Endothelial cell (in vitro differentiated cells): ENCODE results near the gene SCP2D1. TPM values are rescaled to one million over a fixed set of nuclear protein-coding genes. Genes with fewer than 3 reads are reported as not detected.
A peak's percentile ranks its signal among the peaks of the same experiment; 100 is the strongest.

Source experiments
- DNase-seq: peaks from one replicate; pipeline ENCODE4 v3.0.0; 2021; ENCODE audit warnings: low spot score
- H3K27ac Mint-ChIP-seq: one replicate; pipeline ENCODE4 v1.8.0; 2021; ENCODE audit warnings: mixed read lengths, inconsistent platforms; ENCODE audit not compliant: unreplicated experiment
- H3K27me3 Mint-ChIP-seq: one replicate; pipeline ENCODE4 v1.8.0; 2021; ENCODE audit warnings: mild to moderate bottlenecking, moderate library complexity, mixed read lengths, inconsistent platforms; ENCODE audit not compliant: unreplicated experiment
- H3K36me3 Mint-ChIP-seq: one replicate; pipeline ENCODE4 v1.8.0; 2021; ENCODE audit warnings: mild to moderate bottlenecking, low read depth, mixed read lengths, inconsistent platforms; ENCODE audit not compliant: unreplicated experiment
- H3K4me1 Mint-ChIP-seq: one replicate; pipeline ENCODE4 v1.8.0; 2021; ENCODE audit warnings: mild to moderate bottlenecking, mixed read lengths, inconsistent platforms; ENCODE audit not compliant: unreplicated experiment
- H3K4me3 Mint-ChIP-seq: one replicate; pipeline ENCODE4 v1.8.0; 2021; ENCODE audit warnings: mild to moderate bottlenecking, mixed read lengths, inconsistent platforms; ENCODE audit not compliant: unreplicated experiment
- H3K9me3 Mint-ChIP-seq: one replicate; pipeline ENCODE4 v1.8.0; 2021; ENCODE audit warnings: mixed read lengths, inconsistent platforms; ENCODE audit not compliant: unreplicated experiment
- total RNA-seq: library from RNA; stranded (reverse); fragmentation: NEBNext Ultra II Directional; extraction: Animal tissue kit (Norgen Biotek cat#: 25700); gene quantifications from one replicate; pipeline ENCODE4 v1.2.1, GENCODE V29; 2021; ENCODE audit not compliant: unreplicated experiment
- TF ChIP-seq, protein P1 (sequence below): fragments of 200-600 bp; sonication (generic); IDR thresholded peaks from one replicate; pipeline ENCODE4 v1.5.0; 2021; ENCODE audit warnings: antibody characterized with exemption; ENCODE audit not compliant: unreplicated experiment

The SCP2D1 gene
- total RNA-seq, 1 donor from 2014 or later, result not detected

DNA sequence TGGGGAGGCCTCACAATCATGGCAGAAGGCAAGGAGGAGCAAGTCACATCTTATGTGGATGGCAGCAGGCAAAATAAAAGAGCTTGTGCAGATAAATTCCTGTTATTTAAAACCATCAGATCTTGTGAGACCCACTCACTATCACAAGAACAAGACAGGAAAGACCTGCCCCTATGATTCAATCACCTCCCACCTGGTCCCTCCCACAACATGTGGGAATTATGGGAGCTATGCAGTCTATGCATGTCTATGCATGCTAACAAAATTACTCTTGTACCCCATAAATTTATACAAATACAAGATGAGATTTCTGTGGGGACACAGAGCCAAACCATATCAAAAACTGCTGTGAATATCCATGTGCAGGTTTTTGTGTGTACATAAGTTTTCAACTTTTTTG lies 25.6 kb upstream of the SCP2D1 start:
- no peak overlapping the region for H3K27ac Mint-ChIP-seq
- TF ChIP-seq, protein P1, sequence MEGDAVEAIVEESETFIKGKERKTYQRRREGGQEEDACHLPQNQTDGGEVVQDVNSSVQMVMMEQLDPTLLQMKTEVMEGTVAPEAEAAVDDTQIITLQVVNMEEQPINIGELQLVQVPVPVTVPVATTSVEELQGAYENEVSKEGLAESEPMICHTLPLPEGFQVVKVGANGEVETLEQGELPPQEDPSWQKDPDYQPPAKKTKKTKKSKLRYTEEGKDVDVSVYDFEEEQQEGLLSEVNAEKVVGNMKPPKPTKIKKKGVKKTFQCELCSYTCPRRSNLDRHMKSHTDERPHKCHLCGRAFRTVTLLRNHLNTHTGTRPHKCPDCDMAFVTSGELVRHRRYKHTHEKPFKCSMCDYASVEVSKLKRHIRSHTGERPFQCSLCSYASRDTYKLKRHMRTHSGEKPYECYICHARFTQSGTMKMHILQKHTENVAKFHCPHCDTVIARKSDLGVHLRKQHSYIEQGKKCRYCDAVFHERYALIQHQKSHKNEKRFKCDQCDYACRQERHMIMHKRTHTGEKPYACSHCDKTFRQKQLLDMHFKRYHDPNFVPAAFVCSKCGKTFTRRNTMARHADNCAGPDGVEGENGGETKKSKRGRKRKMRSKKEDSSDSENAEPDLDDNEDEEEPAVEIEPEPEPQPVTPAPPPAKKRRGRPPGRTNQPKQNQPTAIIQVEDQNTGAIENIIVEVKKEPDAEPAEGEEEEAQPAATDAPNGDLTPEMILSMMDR, result no peak
- H3K9me3 Mint-ChIP-seq, result no peaks in the 10 kb centered on the region
- peaks cover 4% of the 10 kb centered on the region for H3K36me3 Mint-ChIP-seq
- no peak for DNase-seq
- no peaks in the 10 kb centered on the region for H3K4me1 Mint-ChIP-seq
- no peak overlapping the region for H3K4me3 Mint-ChIP-seq
- peaks cover 1% of the 10 kb centered on the region for H3K27me3 Mint-ChIP-seq

- H3K9me3 Mint-ChIP-seq, result no peaks in the 10 kb centered on the region
- TF ChIP-seq, protein P1, result no peak
- H3K36me3 Mint-ChIP-seq, result peaks cover 4% of the 10 kb centered on the region
- no peak for DNase-seq
- H3K27ac Mint-ChIP-seq, result no peak overlapping the region
- no peak overlapping the region for H3K4me3 Mint-ChIP-seq
- H3K4me1 Mint-ChIP-seq, result peaks cover 3% of the 10 kb centered on the region
- H3K27me3 Mint-ChIP-seq, result peaks cover 3% of the 10 kb centered on the region
Measured at GRCh38 chr20:18790787-18791186, 22.8 kb upstream of the SCP2D1 start.

DNA sequence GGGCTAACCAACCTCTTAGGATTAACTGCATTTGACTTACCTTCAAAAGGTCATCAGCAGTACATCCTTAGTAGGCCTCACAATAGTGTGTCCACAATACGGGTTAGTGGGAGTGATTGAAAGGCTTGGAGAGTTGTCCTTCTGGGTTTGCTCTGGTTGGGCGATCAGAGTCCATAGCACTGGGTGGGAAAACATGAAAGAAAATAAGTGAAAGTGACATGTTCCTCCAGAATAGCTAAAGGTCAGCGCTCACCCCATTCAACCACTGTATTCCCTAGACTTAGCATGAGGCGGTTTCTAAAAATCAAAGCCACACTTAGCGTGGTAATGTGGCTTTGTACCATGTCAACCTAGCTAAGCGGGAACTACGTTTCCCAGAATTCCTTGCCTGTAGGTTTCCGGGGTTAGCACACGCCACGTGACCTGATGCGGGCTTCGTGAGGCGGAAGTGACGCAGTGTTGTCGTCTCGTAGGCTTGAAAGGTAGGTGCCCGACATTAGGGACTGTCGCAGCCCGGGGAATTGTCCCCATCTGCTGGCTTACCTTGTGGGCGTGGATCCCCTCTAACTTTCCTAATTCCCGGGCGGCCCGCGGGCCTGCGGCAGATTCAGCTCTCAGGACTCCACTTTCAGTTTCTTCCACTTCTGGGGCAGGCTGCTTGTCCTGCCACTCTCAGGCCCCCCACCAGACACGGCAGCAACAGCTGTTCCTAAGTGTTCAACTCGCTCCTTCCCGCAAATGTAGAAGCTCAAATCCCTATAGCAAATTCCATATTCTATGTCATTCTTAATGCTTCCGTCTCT lies 19.8 kb upstream of the SCP2D1 start:
- TF ChIP-seq, protein P1, result no peak
- Mint-ChIP-seq H3K4me1 (peaks cover 8% of the 10 kb centered on the region), H3K27ac (peak overlapping the region; percentile 93), H3K27me3 (peaks cover 4% of the 10 kb centered on the region), H3K36me3 (no peaks in the 10 kb centered on the region), H3K4me3 (peak overlapping the region; percentile 91), H3K9me3 (no peaks in the 10 kb centered on the region)
- DNase-seq, result peak; percentile 65

GRCh38 chr20:18794428-18794787 lies 19.2 kb upstream of the SCP2D1 start:
- Mint-ChIP-seq H3K4me1 (peaks cover 8% of the 10 kb centered on the region), H3K27ac (peak overlapping the region; percentile 93), H3K9me3 (no peaks in the 10 kb centered on the region), H3K36me3 (no peaks in the 10 kb centered on the region), H3K27me3 (peaks cover 4% of the 10 kb centered on the region), H3K4me3 (peak overlapping the region; percentile 91)
- TF ChIP-seq, protein P1, result no peak
- no peak for DNase-seq

- peaks cover 8% of the 10 kb centered on the region for H3K4me1 Mint-ChIP-seq
- no peak overlapping the region for H3K4me3 Mint-ChIP-seq
- no peaks in the 10 kb centered on the region for H3K9me3 Mint-ChIP-seq
- peaks cover 4% of the 10 kb centered on the region for H3K27me3 Mint-ChIP-seq
- no peaks in the 10 kb centered on the region for H3K36me3 Mint-ChIP-seq
- TF ChIP-seq, protein P1, result no peak
- no peak overlapping the region for H3K27ac Mint-ChIP-seq
- DNase-seq, result no peak
Measured at GRCh38 chr20:18795366-18795765, 18.2 kb upstream of the SCP2D1 start.
